NCI-H1436 (cell line): Measurements from ENCODE around the gene TEX51.

Source experiments
- DNase-seq: peaks from one replicate; lab custom pipeline; 2025; lab: John Stamatoyannopoulos, UW

TEX51 gene

DNA sequence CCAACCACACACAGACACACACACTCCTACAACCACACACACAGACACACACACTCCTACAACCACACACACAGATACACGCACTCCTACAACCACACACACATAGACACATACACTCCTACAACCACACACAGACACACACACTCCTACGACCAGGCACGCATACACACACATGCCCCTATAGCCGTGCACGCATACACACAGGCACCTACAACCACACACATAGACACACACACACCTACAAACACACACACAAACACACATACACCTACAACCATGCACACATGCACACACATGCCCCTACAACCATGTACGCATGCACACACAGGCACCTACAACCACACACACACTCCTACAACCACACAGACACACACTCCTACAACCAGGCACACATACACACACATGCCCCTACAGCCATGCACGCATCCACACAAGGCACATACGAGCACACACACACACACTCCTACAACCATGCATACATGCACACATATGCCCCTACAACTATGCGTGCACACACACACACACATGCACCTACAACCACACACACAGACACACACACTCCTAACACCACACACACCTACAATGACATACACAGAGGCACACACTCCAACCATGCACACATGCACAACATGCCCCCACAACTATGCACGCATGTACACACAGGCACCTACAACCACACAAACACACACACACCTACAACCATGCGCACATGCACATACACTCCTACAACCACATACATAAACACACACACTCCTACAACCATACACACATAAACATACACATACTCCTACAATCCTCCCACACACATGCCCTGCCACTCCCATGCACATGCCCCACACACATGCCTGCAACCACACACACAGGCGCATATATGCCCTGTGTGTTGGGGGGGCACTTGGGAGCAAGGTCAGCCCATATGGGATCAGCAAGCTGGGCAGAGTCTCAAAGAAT, 19.1 kb upstream of the TEX51 start:
- no peak for DNase-seq

DNA sequence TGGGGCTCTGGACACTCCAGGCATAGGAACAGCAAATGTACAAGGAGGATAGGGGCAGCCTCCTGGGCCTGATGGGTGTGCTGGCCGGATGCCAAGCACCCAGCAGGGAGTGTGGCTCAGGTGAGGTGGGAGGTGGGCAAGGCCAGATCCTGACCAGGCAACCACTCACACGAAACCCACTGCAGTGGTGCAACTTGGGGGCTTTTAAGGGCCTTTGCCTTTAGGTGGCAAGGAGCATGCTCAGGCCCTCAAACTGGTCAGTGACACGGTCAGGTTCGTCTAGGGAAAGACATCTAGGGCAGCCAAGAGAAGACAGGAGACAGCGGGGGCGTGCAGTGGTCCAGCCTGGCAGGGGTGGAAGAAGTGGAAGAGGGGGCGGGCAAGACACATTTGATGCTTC, 18.4 kb upstream of the TEX51 start:
- no peak for DNase-seq

GRCh38 chr2:126880817-126881216, 17.9 kb upstream of the TEX51 start:
- DNase-seq = no peak

- no peak for DNase-seq
Observed at GRCh38 chr2:126881591-126881990, 17.1 kb upstream of the TEX51 start.

DNA sequence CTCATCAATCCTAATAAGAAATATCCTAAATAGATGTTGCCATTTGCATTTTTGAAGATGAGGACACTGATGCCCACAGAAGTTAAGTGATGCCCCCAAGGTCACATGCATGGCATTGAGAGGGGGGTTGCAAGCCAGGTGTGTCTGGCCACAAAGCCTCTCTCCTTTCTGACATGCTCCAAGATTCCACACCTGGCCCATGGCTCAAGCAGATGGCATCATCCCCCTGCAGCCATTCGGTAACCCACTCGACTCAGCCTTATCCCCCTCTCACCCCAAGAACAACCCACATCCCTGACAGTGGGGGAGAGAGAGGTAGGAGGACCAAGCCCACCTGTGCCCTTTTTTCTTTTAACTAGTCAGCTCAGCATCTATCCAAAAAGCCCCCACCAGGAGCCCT, 16.5 kb upstream of the TEX51 start:
- no peak for DNase-seq

DNA sequence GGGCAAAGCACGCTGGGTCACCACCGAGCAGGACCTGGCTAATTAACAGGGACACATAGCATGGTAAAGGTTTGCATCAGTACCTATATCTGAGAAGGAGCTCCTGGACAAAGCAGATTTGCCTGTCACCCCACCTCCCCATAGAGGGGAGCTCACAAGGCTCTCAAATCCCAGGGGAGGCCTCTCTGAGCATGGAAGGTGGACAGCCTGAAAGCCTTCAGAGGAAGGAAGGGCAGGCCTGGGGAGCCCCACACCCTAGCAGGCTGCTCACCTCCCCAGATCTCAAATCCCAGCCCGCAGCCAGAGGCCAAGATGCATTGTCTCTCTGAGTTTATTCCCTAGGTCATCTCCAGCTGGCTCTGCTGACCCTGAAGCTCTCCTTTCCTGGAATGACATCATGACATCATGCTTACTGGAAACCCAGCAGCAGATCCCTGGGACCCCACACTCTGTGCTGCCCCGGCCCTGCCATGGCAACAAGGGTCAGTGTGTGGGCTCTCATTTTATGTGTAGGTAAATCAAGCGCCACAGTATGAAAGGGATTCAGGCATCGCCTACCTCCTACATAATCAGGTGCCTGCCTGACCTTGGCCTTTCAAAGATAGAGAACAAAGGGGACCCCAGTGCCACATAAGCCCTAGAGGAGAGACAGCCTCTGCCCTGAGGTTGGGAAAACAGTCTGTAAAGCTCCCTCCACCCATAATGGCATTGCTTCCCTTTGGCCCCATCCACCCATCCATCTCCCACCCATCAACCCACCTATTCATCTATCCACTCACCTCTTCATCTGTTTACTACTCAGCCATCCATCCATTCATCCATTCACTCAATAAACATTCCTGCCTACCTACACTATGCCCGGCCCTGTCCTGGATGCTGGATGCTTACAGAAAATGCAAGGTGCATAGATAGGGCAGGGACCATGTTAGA, 15.7 kb upstream of the TEX51 start:
- no peak for DNase-seq

GRCh38 chr2:126883666-126884040, 15.0 kb upstream of the TEX51 start:
- no peak for DNase-seq

DNA sequence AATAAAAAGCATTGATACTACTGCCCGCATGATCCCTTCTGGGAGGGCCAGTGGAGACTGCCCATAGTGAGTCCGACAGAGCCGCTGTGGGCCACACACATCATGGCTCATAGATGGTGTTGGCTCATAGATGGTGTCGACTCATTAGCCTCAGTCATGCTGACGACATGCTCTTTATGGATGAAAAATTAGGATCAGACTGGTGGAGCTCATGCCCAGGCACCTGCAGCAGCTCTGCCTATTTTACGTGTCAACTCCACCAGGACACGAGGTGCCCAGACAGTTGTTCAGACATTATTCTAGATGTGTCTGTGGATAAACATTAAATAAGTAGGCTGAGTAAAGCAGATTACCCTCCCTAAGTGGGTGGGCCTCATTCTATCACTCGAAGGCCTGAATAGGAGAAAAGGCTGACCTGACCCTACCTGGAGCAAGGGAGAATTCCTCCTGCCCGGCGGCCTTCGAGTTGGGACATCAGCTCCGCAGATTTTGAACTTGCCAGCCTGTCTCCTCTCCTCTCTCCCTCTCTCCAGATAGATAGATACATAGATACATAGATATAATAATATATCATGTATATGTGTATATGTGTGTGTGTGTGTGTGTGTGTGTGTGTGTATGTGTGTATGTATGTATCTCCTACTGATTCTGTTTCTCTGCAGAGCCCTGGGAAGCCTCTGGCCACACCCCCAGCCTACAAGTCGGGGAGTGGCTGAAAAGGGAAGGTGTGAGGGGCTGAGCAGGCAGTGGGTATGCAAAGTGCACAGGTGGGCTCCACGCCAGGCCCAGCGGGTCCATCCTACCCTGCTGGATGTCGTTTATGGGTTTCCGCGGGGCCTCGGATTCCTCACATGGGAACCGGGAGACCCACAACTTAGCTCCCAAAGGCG, 13.6 kb upstream of the TEX51 start:
- no peak for DNase-seq

DNA sequence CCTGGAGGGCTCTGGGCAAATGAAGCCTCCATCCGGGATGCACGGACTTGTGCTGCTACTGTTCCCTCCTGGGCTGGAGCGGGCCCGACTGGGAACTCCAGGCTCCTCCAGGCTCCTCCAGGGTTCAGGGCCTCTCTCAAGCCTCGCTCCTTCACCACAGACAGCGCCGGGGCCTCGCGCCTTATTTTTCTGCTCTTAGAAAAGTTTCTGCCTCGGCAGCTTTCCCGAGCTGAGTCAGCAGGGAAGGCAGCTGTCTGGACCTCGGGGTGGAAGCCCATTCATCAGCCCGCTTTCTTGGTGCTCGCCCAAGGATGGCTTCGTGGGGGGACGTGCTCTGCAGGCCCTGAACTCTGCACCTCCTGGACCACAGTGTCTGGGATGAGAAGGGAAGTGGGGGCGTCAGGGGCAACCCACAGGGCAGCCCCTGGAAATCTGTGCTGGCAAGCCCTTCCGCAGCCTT, 12.9 kb upstream of the TEX51 start:
- DNase-seq = no peak

GRCh38 chr2:126886211-126886915, 12.3 kb upstream of the TEX51 start:
- DNase-seq = no peak

DNA sequence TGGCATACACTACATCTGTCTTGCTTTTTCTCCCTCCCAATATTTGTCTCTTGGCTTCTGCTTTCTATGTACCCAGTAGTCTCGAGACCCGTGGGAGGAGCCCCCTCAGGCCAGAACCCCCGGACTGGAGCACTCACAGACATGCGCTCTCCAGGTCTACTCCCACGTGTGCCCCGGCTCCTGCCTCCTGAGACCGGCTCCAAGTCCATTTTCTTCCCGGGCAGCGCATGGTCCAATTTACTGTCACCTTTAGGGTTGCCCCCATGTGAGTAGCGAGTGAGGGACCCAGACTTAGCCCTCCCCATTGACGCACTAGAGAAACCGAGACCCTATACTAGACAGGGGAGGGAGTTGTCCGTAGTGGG, 11.8 kb upstream of the TEX51 start:
- DNase-seq = no peak

DNA sequence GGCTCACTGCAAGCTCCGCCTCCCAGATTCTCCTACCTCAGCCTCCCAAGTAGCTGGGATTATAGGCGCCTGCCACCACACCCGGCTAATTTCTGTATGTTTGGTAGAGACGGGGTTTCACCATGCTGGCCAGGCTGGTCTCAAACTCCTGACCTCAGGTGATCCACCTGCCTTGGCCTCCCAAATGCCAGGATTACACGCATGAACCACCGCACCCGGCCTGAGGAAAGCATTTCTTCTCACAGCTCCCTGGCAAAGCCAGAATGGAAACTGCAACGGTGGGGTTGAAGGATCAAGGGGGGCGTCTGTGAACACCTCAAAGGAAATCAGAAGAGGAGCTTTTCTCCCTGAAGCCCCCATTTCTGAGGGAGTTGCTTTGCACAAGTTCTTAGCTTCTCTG, 11.2 kb upstream of the TEX51 start:
- DNase-seq = no peak

- no peak for DNase-seq
Observed at GRCh38 chr2:126888046-126888445, 10.6 kb upstream of the TEX51 start.

GRCh38 chr2:126889071-126889470, 9.6 kb upstream of the TEX51 start:
- no peak for DNase-seq

- DNase-seq = no peak
Observed at GRCh38 chr2:126889496-126890135, 9.1 kb upstream of the TEX51 start.

DNA sequence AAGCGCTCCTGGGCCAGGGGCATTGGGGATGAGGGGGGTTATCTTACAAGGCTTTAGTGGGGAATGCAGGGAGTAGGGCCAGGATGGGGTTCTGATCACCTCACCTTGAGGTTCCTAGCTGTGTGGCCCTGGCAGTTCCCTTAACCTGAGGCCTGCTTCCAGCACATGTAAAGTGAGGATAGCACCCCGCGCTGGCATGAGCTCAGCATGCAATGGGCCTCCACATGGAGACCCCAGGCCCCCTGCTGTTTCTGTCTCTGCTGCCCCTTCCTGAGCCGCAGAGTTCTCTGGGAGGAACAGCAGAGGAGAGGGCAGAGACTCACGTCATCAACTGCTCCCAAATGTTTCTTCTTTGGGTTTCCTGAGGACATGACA, 8.6 kb upstream of the TEX51 start:
- DNase-seq = no peak

GRCh38 chr2:126890551-126891450, 7.9 kb upstream of the TEX51 start:
- DNase-seq = no peak

GRCh38 chr2:126891681-126892500, 6.8 kb upstream of the TEX51 start:
- DNase-seq = no peak

DNA sequence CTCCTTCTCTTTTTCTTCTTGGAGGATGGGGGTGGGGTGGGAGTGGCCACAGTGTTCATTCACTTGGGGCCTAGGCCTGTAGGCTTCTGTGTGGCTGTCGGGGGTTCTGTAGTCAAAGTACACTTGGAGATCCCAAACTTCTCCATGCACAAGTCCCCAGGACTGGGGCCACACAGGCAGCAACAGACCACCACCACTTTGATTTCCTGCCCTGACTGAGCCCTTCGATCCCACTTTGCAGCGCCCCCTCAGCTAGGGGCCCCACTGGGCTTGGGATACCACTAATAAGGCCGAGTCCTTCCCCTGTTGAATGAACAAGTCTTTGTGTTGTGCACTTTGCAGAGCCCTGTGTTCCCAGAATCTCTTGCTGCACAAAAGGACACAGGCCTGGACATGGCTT, 5.5 kb upstream of the TEX51 start:
- no peak for DNase-seq
